22Rv1 (cell line): Measurements from ENCODE around the gene PARVB.

Experiments
- H3K27ac ChIP-seq: fragments of 450-650 bp; 2 replicates; pipeline ENCODE4 v1.5.1; 2017
- ZFX ChIP-seq: fragments of 450-650 bp; IDR thresholded peaks from 2 replicates; pipeline ENCODE4 v1.6.1; 2017; ENCODE audit warnings: antibody characterized with exemption, borderline replicate concordance
- TF ChIP-seq, protein P1 (sequence below): fragments of 450-650 bp; IDR thresholded peaks from 2 replicates; pipeline ENCODE4 v1.5.1; 2017; ENCODE audit warnings: mild to moderate bottlenecking

Gene PARVB

GRCh38 chr22:44085743-44086270 lies 61.7 kb downstream of the PARVB start:
- no peak overlapping the region for H3K27ac ChIP-seq
- TF ChIP-seq, protein P1, sequence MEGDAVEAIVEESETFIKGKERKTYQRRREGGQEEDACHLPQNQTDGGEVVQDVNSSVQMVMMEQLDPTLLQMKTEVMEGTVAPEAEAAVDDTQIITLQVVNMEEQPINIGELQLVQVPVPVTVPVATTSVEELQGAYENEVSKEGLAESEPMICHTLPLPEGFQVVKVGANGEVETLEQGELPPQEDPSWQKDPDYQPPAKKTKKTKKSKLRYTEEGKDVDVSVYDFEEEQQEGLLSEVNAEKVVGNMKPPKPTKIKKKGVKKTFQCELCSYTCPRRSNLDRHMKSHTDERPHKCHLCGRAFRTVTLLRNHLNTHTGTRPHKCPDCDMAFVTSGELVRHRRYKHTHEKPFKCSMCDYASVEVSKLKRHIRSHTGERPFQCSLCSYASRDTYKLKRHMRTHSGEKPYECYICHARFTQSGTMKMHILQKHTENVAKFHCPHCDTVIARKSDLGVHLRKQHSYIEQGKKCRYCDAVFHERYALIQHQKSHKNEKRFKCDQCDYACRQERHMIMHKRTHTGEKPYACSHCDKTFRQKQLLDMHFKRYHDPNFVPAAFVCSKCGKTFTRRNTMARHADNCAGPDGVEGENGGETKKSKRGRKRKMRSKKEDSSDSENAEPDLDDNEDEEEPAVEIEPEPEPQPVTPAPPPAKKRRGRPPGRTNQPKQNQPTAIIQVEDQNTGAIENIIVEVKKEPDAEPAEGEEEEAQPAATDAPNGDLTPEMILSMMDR, result peak; percentile 64
- TF ChIP-seq ZFX, result no peak

DNA sequence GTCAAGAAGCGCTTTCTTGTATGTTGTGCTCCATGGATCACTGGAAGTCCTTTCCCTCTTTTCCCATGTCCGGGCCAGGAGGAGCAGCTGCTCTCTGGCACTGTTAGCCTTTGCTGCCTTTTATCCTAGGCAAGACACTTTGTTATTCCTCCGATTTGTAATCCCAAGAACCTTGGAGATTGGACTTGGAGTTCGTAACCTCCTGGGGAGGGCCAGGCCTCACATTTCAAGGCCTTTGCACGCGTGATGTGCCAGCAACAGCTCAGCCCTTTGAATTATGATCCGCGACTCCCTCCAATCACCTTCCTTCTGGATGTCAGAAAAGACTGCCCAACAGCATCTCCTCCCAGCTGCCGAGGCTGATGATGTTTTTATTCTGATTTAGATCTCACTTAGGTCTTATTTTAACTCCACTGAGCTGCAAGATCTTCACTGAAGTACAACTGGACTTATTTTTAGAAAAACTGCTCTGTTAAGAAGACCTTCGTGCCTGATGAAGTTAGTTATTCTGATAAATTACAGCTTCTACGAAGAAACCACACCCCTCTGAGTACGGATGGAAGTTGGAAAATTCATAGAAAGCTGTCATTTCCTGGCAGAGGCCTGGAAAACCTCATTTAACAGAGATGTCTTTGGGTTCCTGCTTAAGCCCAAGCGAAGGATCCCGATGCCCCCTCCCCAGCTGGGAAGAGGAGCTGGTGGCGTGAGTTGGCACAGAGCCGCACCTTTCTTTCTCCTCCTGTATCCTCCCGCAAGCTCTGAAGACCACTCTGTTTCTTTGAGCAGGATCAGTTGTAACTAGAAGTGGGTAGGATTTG lies 62.4 kb downstream of the PARVB start:
- TF ChIP-seq, protein P1, result no peak
- TF ChIP-seq ZFX, result no peak
- H3K27ac ChIP-seq, result no peak overlapping the region

DNA sequence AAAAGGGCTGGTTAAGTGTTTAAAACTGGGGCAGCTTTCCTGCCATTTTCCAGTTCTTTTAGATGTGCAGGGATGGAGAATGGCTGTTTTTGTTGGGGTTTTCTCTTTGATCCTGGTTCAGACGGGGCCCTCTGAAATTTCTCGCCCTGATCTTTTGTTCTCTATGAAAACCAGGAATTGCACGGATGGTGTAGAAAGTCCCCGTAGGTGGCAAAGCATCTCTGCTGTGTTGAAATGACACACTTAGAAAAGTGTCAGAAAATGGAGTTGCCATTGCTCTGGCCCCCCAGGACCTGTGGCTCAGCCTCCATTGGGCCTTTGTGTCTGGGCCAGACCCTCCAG lies 63.0 kb downstream of the PARVB start:
- no peak for TF ChIP-seq ZFX
- TF ChIP-seq, protein P1, result no peak

GRCh38 chr22:44088976-44089570 lies 65.0 kb downstream of the PARVB start:
- TF ChIP-seq ZFX, result no peak
- TF ChIP-seq, protein P1, result no peak
- no peak overlapping the region for H3K27ac ChIP-seq

More for the DNA sequence above, 63.0 kb downstream of the PARVB start:
- H3K27ac ChIP-seq, result no peak overlapping the region

DNA sequence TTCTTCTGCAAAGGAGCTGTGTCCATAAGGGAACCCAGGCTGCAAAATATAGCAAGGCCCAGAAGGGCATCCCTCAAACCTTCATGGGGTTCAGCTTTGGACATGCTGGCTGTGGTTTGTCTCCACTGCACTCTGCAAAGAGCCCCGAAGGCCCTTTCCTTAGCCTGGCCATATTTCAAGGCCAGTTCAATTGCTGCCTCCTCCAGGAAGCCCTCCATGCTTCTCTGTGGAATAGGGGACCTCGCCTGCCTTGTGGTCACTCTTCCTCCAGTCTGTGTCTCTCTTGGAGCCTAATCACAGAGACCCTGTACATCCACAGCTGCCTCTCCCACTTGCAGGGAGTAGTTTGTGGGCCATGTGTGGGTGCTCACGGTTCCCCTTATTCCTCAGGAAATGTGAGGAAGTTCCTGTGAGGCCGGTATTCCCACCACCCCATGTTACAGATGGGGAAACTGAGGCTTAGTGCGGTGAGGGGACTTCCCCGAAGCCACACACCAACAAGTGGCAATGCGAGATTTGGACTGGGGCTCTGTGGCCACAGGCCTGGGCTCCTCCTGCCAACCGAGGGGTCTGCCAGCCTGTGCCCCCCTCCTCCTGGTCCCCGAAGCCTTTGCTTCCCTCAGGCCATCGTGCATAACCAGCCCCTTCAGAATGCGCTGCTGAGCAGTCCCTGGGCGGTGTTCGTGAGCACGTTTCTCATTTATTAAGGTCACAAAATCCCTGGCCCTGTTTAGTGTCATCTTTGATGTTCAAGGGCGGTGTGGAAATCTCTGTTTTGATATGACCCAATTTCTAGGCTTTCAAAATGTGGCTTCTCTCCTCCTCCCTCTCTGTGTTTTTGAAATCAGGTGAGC lies 65.8 kb downstream of the PARVB start:
- TF ChIP-seq ZFX, result no peak
- TF ChIP-seq, protein P1, result no peak
- no peak overlapping the region for H3K27ac ChIP-seq

GRCh38 chr22:44090571-44090905 lies 66.4 kb downstream of the PARVB start:
- no peak overlapping the region for H3K27ac ChIP-seq
- TF ChIP-seq, protein P1, result no peak
